HG02938 (cell line): ENCODE data around the gene ENTHD1.
"Not testable (repeated sequence)": the region's sequence is repeated elsewhere in the genome, so short reads cannot be mapped to it uniquely, and the experiment has no call there.

ENCODE experiments used
- ATAC-seq: cut with Tn5 transposase; IDR thresholded peaks from one replicate; pipeline ENCODE4 v1.9.1; 2021; ENCODE audit warnings: mild to moderate bottlenecking, moderate library complexity; ENCODE audit not compliant: unreplicated experiment

ENTHD1 gene

GRCh38 chr22:39735776-39736175 is 157.8 kb downstream of the ENTHD1 start:
- no peak for ATAC-seq

- ATAC-seq, result no peak
Measured at GRCh38 chr22:39734866-39735265, 158.7 kb downstream of the ENTHD1 start.

- ATAC-seq, result not testable (repeated sequence)
Measured at GRCh38 chr22:39734046-39734445, 159.5 kb downstream of the ENTHD1 start.

DNA sequence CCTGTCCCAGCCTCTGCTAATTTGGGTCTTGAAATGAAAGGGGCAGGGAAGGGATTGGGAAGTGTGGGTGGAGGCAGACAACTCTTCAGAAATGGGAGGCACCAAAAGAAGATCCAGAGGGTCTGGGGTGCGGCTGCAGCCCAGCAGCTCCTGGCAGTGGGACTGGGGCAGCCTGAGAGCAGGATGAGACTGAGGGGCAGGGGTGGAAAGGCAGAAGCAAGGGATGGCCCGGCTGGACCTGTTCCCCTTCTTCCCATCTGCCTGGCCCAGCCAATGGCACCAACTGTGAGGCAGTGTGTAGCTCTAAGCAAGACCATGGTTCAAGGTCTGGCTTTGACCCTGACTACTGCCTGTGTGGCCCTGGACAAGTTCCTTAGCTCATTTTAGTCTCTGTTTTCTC is 160.4 kb downstream of the ENTHD1 start:
- no peak for ATAC-seq

- no peak for ATAC-seq
Measured at GRCh38 chr22:39732625-39733024, 160.9 kb downstream of the ENTHD1 start.

DNA sequence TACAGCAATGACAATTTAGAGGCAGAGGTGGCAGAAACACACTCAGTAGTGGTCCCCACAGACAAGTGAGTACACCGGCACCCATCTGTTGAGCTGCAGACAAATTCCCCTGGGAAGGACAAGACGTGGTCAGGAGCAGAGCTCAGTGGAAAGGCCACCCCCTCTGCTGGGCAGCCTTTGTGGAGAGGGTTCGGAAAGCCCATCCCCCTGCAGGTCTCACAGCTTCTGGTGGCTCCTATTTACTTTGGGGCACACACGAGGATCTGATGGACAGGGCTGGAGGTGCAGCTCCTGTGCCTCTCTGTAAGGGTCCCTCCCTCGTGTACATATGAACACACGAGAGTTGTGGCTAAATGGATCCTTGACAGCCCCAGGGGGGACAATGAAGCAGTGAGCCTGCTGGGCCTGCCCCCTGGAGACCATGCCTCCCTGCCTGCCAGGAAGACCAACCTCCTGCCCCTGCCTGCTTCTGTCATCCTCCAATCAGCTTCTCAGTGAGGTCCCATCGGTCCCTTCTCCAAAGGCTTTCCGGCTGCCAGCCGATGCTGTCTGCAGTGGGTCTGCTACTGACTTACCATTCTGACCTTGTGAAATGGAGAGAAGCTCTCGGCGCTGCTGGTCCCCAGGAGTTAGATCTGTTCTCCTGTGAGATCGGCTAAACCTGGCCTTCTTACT is 161.5 kb downstream of the ENTHD1 start:
- no peak for ATAC-seq

DNA sequence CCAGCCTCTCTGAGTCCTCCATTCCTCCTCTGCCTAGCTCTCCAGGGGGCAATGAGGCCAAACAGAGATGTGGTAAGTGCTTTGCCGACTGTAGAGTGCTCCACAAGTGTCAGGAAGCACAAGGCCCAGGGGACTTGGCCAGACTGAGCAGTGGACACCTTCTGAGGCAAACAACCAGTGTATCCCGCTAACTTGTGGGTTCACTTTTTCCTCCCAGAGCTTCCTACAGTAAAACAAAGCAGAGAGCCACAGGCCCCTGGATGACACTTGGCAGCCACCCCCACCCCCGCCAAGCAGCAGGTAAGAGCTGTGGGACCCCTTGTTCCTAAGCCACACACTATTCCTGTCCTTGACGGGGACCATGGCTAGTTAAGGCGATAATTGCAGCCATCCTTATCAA is 162.1 kb downstream of the ENTHD1 start:
- ATAC-seq, result no peak

- ATAC-seq, result no peak
Measured at GRCh38 chr22:39729141-39729934, 164.2 kb downstream of the ENTHD1 start.

DNA sequence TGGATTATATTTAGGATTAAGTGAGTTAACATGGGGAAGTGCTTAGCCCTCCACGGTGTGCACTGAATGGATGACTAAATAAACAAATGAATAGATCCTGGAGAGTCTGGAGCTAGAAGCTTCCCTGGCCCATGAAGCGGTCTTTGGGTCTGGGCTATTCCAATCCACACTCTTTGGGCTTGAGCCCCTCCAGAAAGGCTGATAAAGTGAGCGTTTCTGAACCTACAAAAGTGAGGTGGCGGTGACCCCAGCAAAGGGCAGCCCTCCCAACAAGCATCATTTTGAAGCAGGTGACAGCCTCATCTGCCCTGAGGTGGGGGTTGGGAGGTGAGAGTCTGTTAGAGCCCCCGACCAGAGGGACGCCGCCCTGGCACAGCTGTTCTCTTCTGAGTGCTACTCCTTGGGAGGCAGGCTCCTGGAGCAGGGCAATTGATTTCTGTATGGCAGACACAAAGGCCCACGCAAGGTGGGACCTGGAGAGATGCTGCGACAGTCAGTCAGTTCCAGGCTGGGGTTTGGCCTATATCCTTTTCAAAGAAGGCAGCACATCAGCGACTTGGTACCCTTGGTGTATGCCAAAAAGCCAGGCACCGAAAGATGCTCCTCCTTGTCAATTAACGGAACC is 165.2 kb downstream of the ENTHD1 start:
- ATAC-seq, result no peak

- ATAC-seq, result no peak
Measured at GRCh38 chr22:39727541-39727940, 166.0 kb downstream of the ENTHD1 start.

- ATAC-seq, result no peak
Measured at GRCh38 chr22:39725351-39726035, 168.1 kb downstream of the ENTHD1 start.

DNA sequence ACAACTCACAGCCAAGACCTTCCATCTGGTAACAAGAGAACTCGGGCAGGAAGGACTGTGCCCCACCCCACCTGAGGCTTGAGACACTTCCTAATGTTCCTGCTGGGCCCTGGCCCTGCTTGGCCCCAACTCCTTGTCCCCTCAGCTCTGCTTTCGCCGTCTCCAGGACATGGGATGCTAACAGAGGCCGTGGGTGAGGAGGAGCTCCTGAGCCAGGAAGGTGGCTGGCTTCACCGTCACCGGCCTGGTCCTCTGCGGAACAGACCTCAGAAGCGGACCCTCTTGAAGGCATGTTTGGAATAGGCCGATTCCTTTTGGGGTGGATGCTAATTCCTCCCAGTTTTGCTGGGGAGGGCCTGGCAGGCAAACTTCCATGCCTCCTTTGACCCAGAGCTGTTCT is 168.7 kb downstream of the ENTHD1 start:
- ATAC-seq, result no peak

- ATAC-seq, result no peak
Measured at GRCh38 chr22:39724390-39724789, 169.2 kb downstream of the ENTHD1 start.

GRCh38 chr22:39723899-39724351 is 169.6 kb downstream of the ENTHD1 start:
- ATAC-seq, result no peak

DNA sequence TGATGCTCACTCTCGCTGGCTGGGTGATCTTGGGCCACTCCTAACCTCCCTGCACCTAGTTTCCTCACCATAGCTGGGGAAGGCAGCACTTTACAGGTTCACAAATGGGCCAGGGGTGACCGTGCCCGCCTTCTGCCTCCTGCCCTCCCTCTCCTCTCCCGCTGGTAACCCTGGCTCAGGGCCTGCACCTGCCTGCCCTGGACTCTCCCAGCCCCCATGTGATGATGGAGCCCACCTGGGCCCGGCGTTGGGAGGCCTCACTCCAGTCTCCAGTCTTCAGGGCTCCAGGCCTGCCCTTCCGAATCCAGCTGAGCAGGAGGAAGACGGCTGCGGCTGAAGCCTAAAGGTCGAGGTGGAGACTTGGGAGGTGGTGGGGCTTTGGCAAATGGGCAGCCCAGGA is 170.1 kb downstream of the ENTHD1 start:
- ATAC-seq, result no peak

GRCh38 chr22:39722501-39722900 is 171.1 kb downstream of the ENTHD1 start:
- ATAC-seq, result no peak

DNA sequence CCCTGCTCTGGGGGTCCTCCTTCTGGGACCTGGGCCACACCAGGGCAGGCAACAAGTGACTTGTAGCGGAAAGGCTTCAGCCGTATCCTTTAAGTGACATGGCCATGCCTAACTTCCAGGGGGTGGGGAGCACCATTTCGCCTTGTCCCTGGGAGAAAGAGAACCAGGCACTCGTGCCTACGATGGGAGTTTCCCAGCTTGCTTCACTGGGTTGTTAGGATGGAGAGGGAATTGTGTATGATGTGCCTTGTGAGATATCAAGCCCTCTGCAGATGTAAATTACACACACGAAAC is 171.6 kb downstream of the ENTHD1 start:
- ATAC-seq, result no peak

GRCh38 chr22:39721206-39722031 is 172.1 kb downstream of the ENTHD1 start:
- no peak for ATAC-seq

- ATAC-seq, result no peak
Measured at GRCh38 chr22:39719559-39720450, 173.8 kb downstream of the ENTHD1 start.
